ENCODE results near the gene RNF32. TPM values are rescaled to one million over a fixed set of nuclear protein-coding genes. Genes with fewer than 3 reads are reported as not detected.
"Not testable (repeated sequence)": the region's sequence is repeated elsewhere in the genome, so short reads cannot be mapped to it uniquely, and the experiment has no call there.

RNF32 gene
- total RNA-seq, 3 donors from 2014 or later (not counting 1 experiment from before 2014, with no cell fraction given), result 0.80 TPM; not detected in 2

GRCh38 chr7:156634117-156634516 lies 6.5 kb upstream of the RNF32 start:
- no peak for TF ChIP-seq CTCF (IDR thresholded peaks at IDR 0.05)
- Histone ChIP-seq H3K27ac (ENCODE audit: low read length) (no peak overlapping the region), H3K4me1 (ENCODE audit: control insufficient read depth, insufficient read depth, low read length) (no peaks in the 10 kb centered on the region), H3K4me3 (ENCODE audit: low read length) (no peak overlapping the region), H3K36me3 (ENCODE audit: control insufficient read depth, insufficient read depth, low read length) (no peaks in the 10 kb centered on the region), H3K9me3 (ENCODE audit: control insufficient read depth, insufficient read depth, low read length) (peaks cover 11% of the 10 kb centered on the region), H3K27me3 (ENCODE audit: control insufficient read depth, insufficient read depth, low read length) (no peaks in the 10 kb centered on the region)
- peaks cover 0 to 2% of the 10 kb centered on the region in 2 donors for H3K4me1 Mint-ChIP-seq
- no peak overlapping the region for H3K4me3 Mint-ChIP-seq
- WGBS (ENCODE audit: insufficient coverage), result 81% methylated on average over 3 of the region's 3 CpGs
- intact Hi-C loops (cut with micrococcal nuclease), result no loop called here
- DNase-seq, result no peak
- H3K9me3 Mint-ChIP-seq, result peaks cover 2% of the 10 kb centered on the region in 2 donors
- peaks cover 3% of the 10 kb centered on the region for H3K36me3 Mint-ChIP-seq
- ATAC-seq, result no peak
- H3K27me3 Mint-ChIP-seq (ENCODE audit: low read depth in 2 of 2), result peaks cover 23 to 47% of the 10 kb centered on the region in 2 donors
- no peak overlapping the region for H3K27ac Mint-ChIP-seq

- 97% methylated on average over 3 of the region's 7 CpGs for WGBS (ENCODE audit: insufficient coverage)
- DNase-seq (no peak), ATAC-seq (no peak)
- no peak overlapping the region for H3K4me3 ChIP-seq (ENCODE audit: low read length)
- TF ChIP-seq CTCF (IDR thresholded peaks at IDR 0.05), result no peak
- H3K27me3 ChIP-seq (ENCODE audit: control insufficient read depth, insufficient read depth, low read length), result no peaks in the 10 kb centered on the region
- Mint-ChIP-seq H3K4me1 (peaks cover 8 to 12% of the 10 kb centered on the region in 2 donors), H3K4me3 (no peak overlapping the region), H3K27me3 (ENCODE audit: low read depth in 2 of 2) (peaks cover 28 to 49% of the 10 kb centered on the region in 2 donors), H3K9me3 (peaks cover 3% of the 10 kb centered on the region in 2 donors), H3K27ac (no peak overlapping the region), H3K36me3 (peaks cover 7% of the 10 kb centered on the region)
- H3K9me3 ChIP-seq (ENCODE audit: control insufficient read depth, insufficient read depth, low read length), result peaks cover 5% of the 10 kb centered on the region
- intact Hi-C loops (cut with micrococcal nuclease), result no loop called here
- no peak overlapping the region for H3K27ac ChIP-seq (ENCODE audit: low read length)
- no peaks in the 10 kb centered on the region for H3K36me3 ChIP-seq (ENCODE audit: control insufficient read depth, insufficient read depth, low read length)
- peaks cover 12% of the 10 kb centered on the region for H3K4me1 ChIP-seq (ENCODE audit: control insufficient read depth, insufficient read depth, low read length)
Observed at GRCh38 chr7:156635529-156636385, 4.8 kb upstream of the RNF32 start.

GRCh38 chr7:156637093-156637492 lies 3.5 kb upstream of the RNF32 start:
- H3K36me3 Mint-ChIP-seq; H3K36me3 ChIP-seq (ENCODE audit: control insufficient read depth, insufficient read depth, low read length); DNase-seq; intact Hi-C loops (cut with micrococcal nuclease); H3K27ac ChIP-seq (ENCODE audit: low read length); H3K27me3 ChIP-seq (ENCODE audit: control insufficient read depth, insufficient read depth, low read length); H3K4me3 Mint-ChIP-seq; H3K9me3 Mint-ChIP-seq; ATAC-seq; H3K4me3 ChIP-seq (ENCODE audit: low read length); H3K9me3 ChIP-seq (ENCODE audit: control insufficient read depth, insufficient read depth, low read length); H3K27ac Mint-ChIP-seq: not testable (repeated sequence)
- peaks cover 35 to 62% of the 10 kb centered on the region in 2 donors for H3K27me3 Mint-ChIP-seq (ENCODE audit: low read depth in 2 of 2)
- H3K4me1 ChIP-seq (ENCODE audit: control insufficient read depth, insufficient read depth, low read length), result peaks cover 18% of the 10 kb centered on the region
- H3K4me1 Mint-ChIP-seq, result peaks cover 15 to 17% of the 10 kb centered on the region in 2 donors
- WGBS (ENCODE audit: insufficient coverage), result 95% methylated on average over 7 of the region's 7 CpGs

GRCh38 chr7:156638443-156639077 lies 2.0 kb upstream of the RNF32 start:
- DNase-seq (no peak), ATAC-seq (no peak)
- peaks cover 33 to 66% of the 10 kb centered on the region in 2 donors for H3K27me3 Mint-ChIP-seq (ENCODE audit: low read depth in 2 of 2)
- H3K4me3 ChIP-seq (ENCODE audit: low read length), result no peak overlapping the region
- H3K9me3 ChIP-seq (ENCODE audit: control insufficient read depth, insufficient read depth, low read length), result peaks cover 5% of the 10 kb centered on the region
- H3K27ac ChIP-seq (ENCODE audit: low read length), result no peak overlapping the region
- no peak overlapping the region for H3K4me3 Mint-ChIP-seq
- H3K4me1 Mint-ChIP-seq, result peaks cover 15 to 17% of the 10 kb centered on the region in 2 donors
- WGBS (ENCODE audit: insufficient coverage), result 97% methylated on average over 7 of the region's 8 CpGs
- H3K27me3 ChIP-seq (ENCODE audit: control insufficient read depth, insufficient read depth, low read length), result peaks cover 5% of the 10 kb centered on the region
- H3K9me3 Mint-ChIP-seq, result peaks cover 3% of the 10 kb centered on the region in 2 donors
- peaks cover 7% of the 10 kb centered on the region for H3K36me3 Mint-ChIP-seq
- no peak overlapping the region for H3K27ac Mint-ChIP-seq
- peaks cover 18% of the 10 kb centered on the region for H3K4me1 ChIP-seq (ENCODE audit: control insufficient read depth, insufficient read depth, low read length)
- TF ChIP-seq CTCF (IDR thresholded peaks at IDR 0.05), result no peak
- H3K36me3 ChIP-seq (ENCODE audit: control insufficient read depth, insufficient read depth, low read length), result no peaks in the 10 kb centered on the region
- intact Hi-C loops (cut with micrococcal nuclease), result no loop called here
